ENCODE measurements around the gene HSPB7. TPM values are rescaled to one million over a fixed set of nuclear protein-coding genes. Genes with fewer than 3 reads are reported as not detected.
"Not testable (repeated sequence)": the region's sequence is repeated elsewhere in the genome, so short reads cannot be mapped to it uniquely, and the experiment has no call there.

HSPB7 gene
- total RNA-seq, 1 experiment from 2014 or later = not detected

DNA sequence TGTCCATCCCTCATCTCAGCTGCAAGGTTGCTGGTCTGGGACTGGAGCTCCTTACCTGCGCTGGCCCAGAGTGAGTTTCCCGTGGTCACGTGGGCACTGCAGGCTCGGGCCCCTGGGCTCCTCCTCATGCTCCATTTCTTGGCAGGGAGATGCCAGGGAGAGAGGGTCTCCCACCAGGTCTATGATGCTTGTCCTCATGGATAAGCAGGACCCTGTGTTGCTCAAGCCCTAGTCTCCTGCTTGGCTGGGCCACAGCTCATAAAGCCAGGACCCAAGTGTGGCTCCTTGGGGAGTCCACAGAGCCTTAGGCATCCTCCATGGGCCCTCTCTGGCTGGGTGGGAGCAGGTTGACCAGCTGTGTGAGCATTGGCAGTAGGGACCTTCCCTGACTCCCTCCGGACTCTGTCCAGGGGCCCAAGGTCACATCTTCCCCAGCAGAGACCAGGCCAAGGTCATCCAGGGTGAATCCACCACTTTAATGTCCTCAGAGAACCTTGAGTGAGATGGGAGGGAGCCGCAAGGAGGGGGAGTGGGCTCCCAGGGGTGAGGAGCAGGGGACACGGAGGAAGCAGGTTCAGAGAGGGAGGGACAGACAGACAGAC, 39.6 kb upstream of the HSPB7 start:
- H2BK5ac ChIP-seq (ENCODE audit: insufficient read length, low read length); H3K9me3 Mint-ChIP-seq; H3K23ac ChIP-seq (ENCODE audit: insufficient read length, low read depth, low read length); H3K18ac ChIP-seq (ENCODE audit: insufficient read length, low read depth, low read length); DNase-seq; H3K14ac ChIP-seq (ENCODE audit: insufficient read depth, low read length); H3K9ac ChIP-seq (ENCODE audit: extremely low read depth, insufficient read length, low read length); H3K4me1 ChIP-seq (ENCODE audit: insufficient read depth, low read length); H4K5ac ChIP-seq (ENCODE audit: insufficient read length, low read depth, low read length); H3K4me2 ChIP-seq (ENCODE audit: insufficient read depth, insufficient read length, low read length); H3K79me2 ChIP-seq (ENCODE audit: insufficient read depth, low read length); H4K8ac ChIP-seq (replicated peaks; ENCODE audit: insufficient read length, low read depth, low read length); H3K4ac ChIP-seq (ENCODE audit: low read depth, low read length); H2BK20ac ChIP-seq (ENCODE audit: low read depth, low read length, poor library complexity, severe bottlenecking); H3K79me1 ChIP-seq (ENCODE audit: insufficient read depth, low read depth, low read length, poor library complexity, severe bottlenecking); H4K91ac ChIP-seq (ENCODE audit: insufficient read length, low read depth, low read length); H3K9me3 ChIP-seq (ENCODE audit: control insufficient read depth, low read depth, low read length); H3K4me3 Mint-ChIP-seq; H2BK12ac ChIP-seq (ENCODE audit: insufficient read length, low read depth, low read length); H4K20me1 ChIP-seq (ENCODE audit: control insufficient read depth, insufficient read depth, insufficient read length); H3K27ac ChIP-seq (ENCODE audit: insufficient read length, low read depth, low read length); H3K23me2 ChIP-seq (ENCODE audit: insufficient read length, low read depth, low read length, poor library complexity, severe bottlenecking); H2BK120ac ChIP-seq (ENCODE audit: low read depth, low read length, poor library complexity, severe bottlenecking); H3K27me3 Mint-ChIP-seq (ENCODE audit: low read depth); H3T11ph ChIP-seq (ENCODE audit: low read length); H2AFZ ChIP-seq (ENCODE audit: low read length); H3K56ac ChIP-seq (ENCODE audit: insufficient read length, low read depth, low read length); H3K36me3 Mint-ChIP-seq (ENCODE audit: insufficient read depth in 1 of 3, low read depth in 3 of 3); H3K27me3 ChIP-seq (ENCODE audit: insufficient read depth, low read length): not testable (repeated sequence)
- H3K4me1 Mint-ChIP-seq = peaks cover 7 to 14% of the 10 kb centered on the region in 2 experiments
- H3K27ac Mint-ChIP-seq = 0 out of 7 replicates have a peak overlapping the region, but pooled peaks of 1 of the 3 experiments have one; percentile 49
- Histone ChIP-seq H2AK5ac (ENCODE audit: insufficient read length, low read length) (peak overlapping the region; percentile 57), H2BK15ac (ENCODE audit: low read depth, low read length) (0 out of 2 replicates have a peak overlapping the region, but pooled peaks have one; percentile 62)
- WGBS (ENCODE audit: extremely low coverage, insufficient read length, low lambda C conversion rate) = no CpG with 5 or more reads among the region's 7 CpGs

DNA sequence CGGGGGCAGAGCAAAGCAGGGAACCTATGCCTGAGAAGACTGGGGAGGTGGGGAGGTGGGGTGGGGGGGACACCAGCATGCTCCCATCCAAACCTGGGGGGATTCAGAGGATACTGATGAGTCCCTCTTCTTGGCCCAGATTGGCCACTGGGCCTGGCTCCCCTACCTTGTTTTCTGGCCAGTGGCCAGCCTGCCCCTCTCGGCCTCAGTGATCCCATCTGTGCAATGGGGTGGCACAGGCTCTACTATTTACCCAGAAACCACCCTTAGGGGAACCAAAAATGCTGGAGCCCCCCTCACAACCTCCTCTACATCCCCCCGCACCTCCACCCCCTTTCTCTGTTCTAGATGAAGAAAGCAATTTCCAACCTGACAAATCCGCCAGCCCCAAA, 38.7 kb upstream of the HSPB7 start:
- not testable (repeated sequence) for H4K8ac ChIP-seq (replicated peaks; ENCODE audit: insufficient read length, low read depth, low read length); H3K14ac ChIP-seq (ENCODE audit: insufficient read depth, low read length); H3K23ac ChIP-seq (ENCODE audit: insufficient read length, low read depth, low read length); H3K9ac ChIP-seq (ENCODE audit: extremely low read depth, insufficient read length, low read length); H3K27me3 Mint-ChIP-seq (ENCODE audit: low read depth); H3K18ac ChIP-seq (ENCODE audit: insufficient read length, low read depth, low read length); H2AFZ ChIP-seq (ENCODE audit: low read length); H2BK120ac ChIP-seq (ENCODE audit: low read depth, low read length, poor library complexity, severe bottlenecking); H3K4ac ChIP-seq (ENCODE audit: low read depth, low read length); H3K27ac Mint-ChIP-seq; H4K91ac ChIP-seq (ENCODE audit: insufficient read length, low read depth, low read length); H3K23me2 ChIP-seq (ENCODE audit: insufficient read length, low read depth, low read length, poor library complexity, severe bottlenecking); DNase-seq; H2AK5ac ChIP-seq (ENCODE audit: insufficient read length, low read length); H3K79me1 ChIP-seq (ENCODE audit: insufficient read depth, low read depth, low read length, poor library complexity, severe bottlenecking); H3K56ac ChIP-seq (ENCODE audit: insufficient read length, low read depth, low read length); H3K27me3 ChIP-seq (ENCODE audit: insufficient read depth, low read length); H2BK12ac ChIP-seq (ENCODE audit: insufficient read length, low read depth, low read length); H3K4me3 Mint-ChIP-seq; H3K27ac ChIP-seq (ENCODE audit: insufficient read length, low read depth, low read length); H2BK5ac ChIP-seq (ENCODE audit: insufficient read length, low read length); H3K9me3 Mint-ChIP-seq; H2BK20ac ChIP-seq (ENCODE audit: low read depth, low read length, poor library complexity, severe bottlenecking); H3K36me3 Mint-ChIP-seq (ENCODE audit: insufficient read depth in 1 of 3, low read depth in 3 of 3); H4K20me1 ChIP-seq (ENCODE audit: control insufficient read depth, insufficient read depth, insufficient read length); H3K4me1 ChIP-seq (ENCODE audit: insufficient read depth, low read length); H3K79me2 ChIP-seq (ENCODE audit: insufficient read depth, low read length); H3K9me3 ChIP-seq (ENCODE audit: control insufficient read depth, low read depth, low read length); H3T11ph ChIP-seq (ENCODE audit: low read length); H4K5ac ChIP-seq (ENCODE audit: insufficient read length, low read depth, low read length); H3K4me2 ChIP-seq (ENCODE audit: insufficient read depth, insufficient read length, low read length); H2BK15ac ChIP-seq (ENCODE audit: low read depth, low read length)
- H3K4me1 Mint-ChIP-seq = peaks cover 7 to 14% of the 10 kb centered on the region in 2 experiments
- WGBS (ENCODE audit: extremely low coverage, insufficient read length, low lambda C conversion rate) = no CpG with 5 or more reads among the region's 4 CpGs
